Thyroid gland (tissue), 4 donors: ENCODE data around the gene ZNF280B.

ENCODE experiments used
- POLR2A ChIP-seq, 2 donors: fragments of 450-650 bp; IDR thresholded peaks; one replicate each; pipeline ENCODE4 v1.6.1; 2017; ENCODE audit warnings: antibody characterized with exemption in 2 of 2, mild to moderate bottlenecking in 2 of 2, moderate library complexity in 1 of 2
- TF ChIP-seq, protein P1 (sequence below), 6 experiments: fragments of 200-600 bp in 3 of 6; fragments of 450-650 bp in 3 of 6; sonication (generic) in 3 of 6; IDR thresholded peaks; one replicate each; pipeline ENCODE4 v1.5.1; 2016 to 2019; ENCODE audit warnings: antibody characterized with exemption in 6 of 6, mild to moderate bottlenecking in 2 of 6, inconsistent platforms in 1 of 6, moderate library complexity in 1 of 6

DNA sequence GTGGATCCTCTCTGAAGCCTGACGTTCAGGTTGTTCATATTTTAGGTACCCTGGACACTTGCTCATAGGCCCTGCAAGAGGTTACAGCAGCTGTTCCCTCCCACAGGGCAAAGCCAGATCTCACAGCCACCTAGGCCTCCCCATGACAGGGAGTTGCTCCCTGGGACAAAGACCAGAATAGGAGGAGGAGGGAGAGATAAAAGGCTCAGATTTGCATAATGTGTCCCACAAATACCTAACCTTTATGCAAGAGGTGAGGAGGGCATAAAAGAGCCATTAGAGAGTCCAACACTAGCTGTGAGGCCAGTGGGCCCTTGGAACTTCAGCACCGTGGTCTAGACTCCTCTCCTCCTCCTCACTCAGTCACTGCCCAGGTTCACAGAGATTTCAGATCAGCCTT lies 33.8 kb downstream of the ZNF280B start:
- TF ChIP-seq, protein P1, sequence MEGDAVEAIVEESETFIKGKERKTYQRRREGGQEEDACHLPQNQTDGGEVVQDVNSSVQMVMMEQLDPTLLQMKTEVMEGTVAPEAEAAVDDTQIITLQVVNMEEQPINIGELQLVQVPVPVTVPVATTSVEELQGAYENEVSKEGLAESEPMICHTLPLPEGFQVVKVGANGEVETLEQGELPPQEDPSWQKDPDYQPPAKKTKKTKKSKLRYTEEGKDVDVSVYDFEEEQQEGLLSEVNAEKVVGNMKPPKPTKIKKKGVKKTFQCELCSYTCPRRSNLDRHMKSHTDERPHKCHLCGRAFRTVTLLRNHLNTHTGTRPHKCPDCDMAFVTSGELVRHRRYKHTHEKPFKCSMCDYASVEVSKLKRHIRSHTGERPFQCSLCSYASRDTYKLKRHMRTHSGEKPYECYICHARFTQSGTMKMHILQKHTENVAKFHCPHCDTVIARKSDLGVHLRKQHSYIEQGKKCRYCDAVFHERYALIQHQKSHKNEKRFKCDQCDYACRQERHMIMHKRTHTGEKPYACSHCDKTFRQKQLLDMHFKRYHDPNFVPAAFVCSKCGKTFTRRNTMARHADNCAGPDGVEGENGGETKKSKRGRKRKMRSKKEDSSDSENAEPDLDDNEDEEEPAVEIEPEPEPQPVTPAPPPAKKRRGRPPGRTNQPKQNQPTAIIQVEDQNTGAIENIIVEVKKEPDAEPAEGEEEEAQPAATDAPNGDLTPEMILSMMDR (IDR thresholded peaks at IDR 0.05): no peak
- no peak for TF ChIP-seq POLR2A (IDR thresholded peaks at IDR 0.05)
